ENCODE data around the gene MCM3AP.
A peak's percentile ranks its signal among the peaks of the same experiment; 100 is the strongest.

MCM3AP gene

DNA sequence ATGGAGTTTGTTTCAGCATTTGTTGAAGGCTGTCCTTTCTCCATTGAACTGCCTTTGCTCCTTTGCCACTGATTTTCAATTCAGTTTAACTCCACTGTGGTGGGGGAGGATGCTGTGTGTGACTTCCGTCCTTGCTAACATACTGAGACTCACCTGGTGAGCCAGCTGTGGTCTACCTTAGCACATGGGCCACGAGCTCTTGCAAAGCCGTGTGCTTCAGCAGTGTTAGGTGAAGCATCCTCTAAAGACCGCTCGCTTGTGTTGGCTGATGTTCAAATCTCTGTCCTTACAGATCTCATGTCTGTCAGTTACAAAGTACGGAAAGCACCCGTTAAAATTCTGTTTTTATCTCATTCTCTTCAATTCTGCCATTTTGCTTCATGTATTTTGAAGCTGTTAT lies 97.6 kb downstream of the MCM3AP start:
- Histone ChIP-seq H3K4me3 (ENCODE audit: low read depth, low read length) (no peak overlapping the region), H3K27me3 (ENCODE audit: control insufficient read depth, insufficient read depth, low read length) (no peaks in the 10 kb centered on the region), H3K27ac (ENCODE audit: low read depth, low read length) (peak overlapping the region; percentile 8; the same call in 1 of the 2 replicates), H3K36me3 (ENCODE audit: control insufficient read depth, insufficient read depth, low read length) (peaks cover 45% of the 10 kb centered on the region), H3K4me1 (ENCODE audit: control insufficient read depth, insufficient read depth, low read length) (peaks cover 25% of the 10 kb centered on the region), H3K9ac (ENCODE audit: low read length) (no peak overlapping the region), H3K9me3 (ENCODE audit: control insufficient read depth, insufficient read depth, low read depth, low read length) (no peaks in the 10 kb centered on the region)

DNA sequence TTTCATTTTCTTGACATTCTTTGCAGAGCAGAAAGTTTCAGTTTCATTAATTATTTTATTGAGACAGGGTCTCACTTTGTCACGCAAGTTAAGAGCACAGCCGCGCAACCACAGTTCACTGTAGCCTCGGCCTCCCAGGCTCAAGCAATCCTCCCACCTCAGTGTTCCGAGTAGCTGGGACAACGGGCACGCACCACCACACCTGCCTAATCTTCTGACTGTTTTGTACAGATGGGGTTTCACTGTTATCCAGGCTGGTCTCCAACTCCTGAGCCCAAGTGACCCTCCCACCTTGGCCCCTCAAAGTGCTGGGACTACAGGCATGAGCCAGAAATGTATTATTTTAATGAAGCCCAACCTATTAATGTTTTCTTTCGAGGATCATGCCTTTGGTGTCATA lies 98.2 kb downstream of the MCM3AP start:
- Histone ChIP-seq H3K4me3 (ENCODE audit: low read depth, low read length) (no peak overlapping the region), H3K4me1 (ENCODE audit: control insufficient read depth, insufficient read depth, low read length) (peaks cover 25% of the 10 kb centered on the region), H3K9ac (ENCODE audit: low read length) (no peak overlapping the region), H3K27ac (ENCODE audit: low read depth, low read length) (no peak overlapping the region), H3K9me3 (ENCODE audit: control insufficient read depth, insufficient read depth, low read depth, low read length) (no peaks in the 10 kb centered on the region), H3K27me3 (ENCODE audit: control insufficient read depth, insufficient read depth, low read length) (no peaks in the 10 kb centered on the region), H3K36me3 (ENCODE audit: control insufficient read depth, insufficient read depth, low read length) (peaks cover 40% of the 10 kb centered on the region)

DNA sequence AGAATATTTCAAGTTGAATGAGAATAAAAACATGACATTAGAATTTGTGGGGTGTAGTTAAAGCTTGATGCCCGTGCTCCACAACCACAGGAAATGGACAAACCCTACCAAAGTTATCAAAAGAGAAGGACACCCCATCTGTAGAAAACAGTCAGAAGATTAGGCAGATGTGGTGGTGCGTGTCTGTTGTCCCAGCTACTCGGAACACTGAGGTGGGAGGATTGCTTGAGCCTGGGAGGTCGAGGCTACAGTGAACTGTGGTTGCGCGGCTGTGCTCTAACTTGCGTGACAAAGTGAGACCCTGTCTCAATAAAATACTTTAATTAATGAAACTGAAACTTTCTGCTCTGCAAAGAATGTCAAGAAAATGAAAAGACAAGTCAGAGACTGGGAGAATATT lies 99.7 kb downstream of the MCM3AP start:
- H3K27ac ChIP-seq (ENCODE audit: low read depth, low read length), result no peak overlapping the region

More for the DNA sequence above, 99.7 kb downstream of the MCM3AP start:
- Histone ChIP-seq H3K4me1 (ENCODE audit: control insufficient read depth, insufficient read depth, low read length) (peaks cover 34% of the 10 kb centered on the region), H3K27me3 (ENCODE audit: control insufficient read depth, insufficient read depth, low read length) (no peaks in the 10 kb centered on the region), H3K4me3 (ENCODE audit: low read depth, low read length) (no peak overlapping the region), H3K9ac (ENCODE audit: low read length) (no peak overlapping the region), H3K9me3 (ENCODE audit: control insufficient read depth, insufficient read depth, low read depth, low read length) (no peaks in the 10 kb centered on the region), H3K36me3 (ENCODE audit: control insufficient read depth, insufficient read depth, low read length) (peaks cover 25% of the 10 kb centered on the region)
